ENCODE measurements around the gene ZNF710. TPM values are rescaled to one million over a fixed set of nuclear protein-coding genes. Genes with fewer than 3 reads are reported as not detected.

Gene ZNF710
- polyA plus RNA-seq, 3 donors: 17.6 to 26.6 (median 17.9) TPM

DNA sequence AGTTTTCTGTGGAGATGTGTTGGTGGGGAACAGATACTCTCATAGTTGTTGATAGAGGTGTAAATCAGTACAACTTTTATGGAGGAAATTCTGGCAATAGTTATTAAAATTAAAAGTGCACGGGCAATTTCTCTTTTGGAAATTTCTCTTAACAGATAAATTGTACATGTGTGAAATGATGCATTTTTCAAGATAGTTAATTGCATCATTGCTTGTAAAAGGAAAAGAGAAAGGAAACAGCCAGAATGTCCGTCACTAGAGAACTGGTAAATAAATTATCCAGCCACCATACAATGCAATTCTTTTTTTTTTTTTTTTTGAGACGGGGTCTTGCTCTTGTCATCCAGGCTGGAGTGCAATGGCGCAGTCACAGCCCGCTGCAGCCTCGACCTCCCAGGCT, 14.2 kb downstream of the ZNF710 start:
- no peak for DNase-seq

DNA sequence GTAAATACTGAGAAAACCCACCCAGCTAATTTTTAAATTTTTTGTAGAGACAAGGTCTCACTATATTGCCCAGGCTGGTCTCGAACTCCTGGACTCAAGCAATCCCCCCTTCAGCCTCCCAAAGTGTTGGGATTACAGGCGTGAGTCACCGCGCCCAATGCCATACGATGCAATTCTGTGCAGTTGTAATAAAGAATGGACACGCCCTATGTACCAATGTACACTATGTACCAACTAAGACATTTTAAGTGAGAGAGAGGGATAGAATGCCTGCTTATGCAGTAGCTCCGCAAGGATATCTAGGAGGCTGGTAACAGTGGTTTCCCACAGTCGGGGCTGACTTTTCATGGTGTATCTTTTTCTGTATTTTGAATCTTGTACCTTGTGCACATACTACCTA, 14.6 kb downstream of the ZNF710 start:
- no peak for DNase-seq

GRCh38 chr15:90016721-90017120, 15.6 kb downstream of the ZNF710 start:
- no peak for DNase-seq

- DNase-seq: no peak
These were observed 17.2 kb downstream of the ZNF710 start for GRCh38 chr15:90018216-90018831.

DNA sequence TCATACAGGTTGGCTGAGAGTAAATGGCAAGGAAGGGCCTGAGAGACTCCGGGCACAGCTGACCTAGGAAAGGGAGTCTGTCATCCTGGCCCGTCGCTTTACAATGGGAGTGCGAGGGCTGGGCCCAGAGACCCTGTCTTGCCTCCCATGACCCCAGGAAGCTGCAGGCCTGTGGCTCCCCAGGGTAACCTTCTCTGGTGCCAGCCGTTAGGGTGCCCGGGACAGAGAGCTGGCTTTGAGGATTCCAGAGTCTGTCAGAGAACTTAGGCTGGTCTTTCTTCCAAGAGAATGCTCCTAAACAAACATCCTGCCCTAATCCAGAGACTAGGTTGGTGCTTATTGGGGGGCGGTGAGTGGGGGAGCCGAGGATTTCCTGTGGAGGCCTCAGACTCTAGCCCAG, 18.5 kb downstream of the ZNF710 start:
- DNase-seq: no peak

- DNase-seq: no peak
These were observed 19.1 kb downstream of the ZNF710 start for GRCh38 chr15:90020021-90020735.

DNA sequence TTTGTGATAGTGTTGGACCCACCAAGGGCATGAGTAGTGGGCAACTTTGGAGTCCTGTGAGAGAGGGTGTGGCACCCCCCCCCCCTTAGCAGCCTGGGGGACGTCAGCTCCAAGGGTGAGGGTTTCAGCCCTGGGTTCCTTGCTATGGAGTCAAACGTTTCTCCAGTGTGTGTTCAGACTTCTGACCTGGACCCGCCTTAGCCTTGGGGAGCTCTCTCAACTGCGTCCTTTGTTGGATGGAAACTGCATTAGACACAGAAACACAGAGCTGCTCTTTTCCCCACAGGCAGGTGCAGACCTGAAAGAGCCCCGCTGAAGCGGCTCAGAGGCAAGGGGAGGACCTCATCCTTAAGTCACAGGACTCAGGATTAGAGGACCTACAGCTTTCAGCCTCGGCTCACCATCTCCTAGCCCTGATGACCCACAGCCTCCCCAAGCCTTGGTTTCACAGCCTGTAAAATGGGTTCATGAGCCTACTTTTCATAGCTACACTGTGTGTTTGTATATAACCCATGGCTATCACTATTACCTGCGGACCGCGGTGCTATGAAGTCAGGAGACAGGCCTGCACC, 19.9 kb downstream of the ZNF710 start:
- DNase-seq: no peak

GRCh38 chr15:90022345-90022744, 21.2 kb downstream of the ZNF710 start:
- no peak for DNase-seq

DNA sequence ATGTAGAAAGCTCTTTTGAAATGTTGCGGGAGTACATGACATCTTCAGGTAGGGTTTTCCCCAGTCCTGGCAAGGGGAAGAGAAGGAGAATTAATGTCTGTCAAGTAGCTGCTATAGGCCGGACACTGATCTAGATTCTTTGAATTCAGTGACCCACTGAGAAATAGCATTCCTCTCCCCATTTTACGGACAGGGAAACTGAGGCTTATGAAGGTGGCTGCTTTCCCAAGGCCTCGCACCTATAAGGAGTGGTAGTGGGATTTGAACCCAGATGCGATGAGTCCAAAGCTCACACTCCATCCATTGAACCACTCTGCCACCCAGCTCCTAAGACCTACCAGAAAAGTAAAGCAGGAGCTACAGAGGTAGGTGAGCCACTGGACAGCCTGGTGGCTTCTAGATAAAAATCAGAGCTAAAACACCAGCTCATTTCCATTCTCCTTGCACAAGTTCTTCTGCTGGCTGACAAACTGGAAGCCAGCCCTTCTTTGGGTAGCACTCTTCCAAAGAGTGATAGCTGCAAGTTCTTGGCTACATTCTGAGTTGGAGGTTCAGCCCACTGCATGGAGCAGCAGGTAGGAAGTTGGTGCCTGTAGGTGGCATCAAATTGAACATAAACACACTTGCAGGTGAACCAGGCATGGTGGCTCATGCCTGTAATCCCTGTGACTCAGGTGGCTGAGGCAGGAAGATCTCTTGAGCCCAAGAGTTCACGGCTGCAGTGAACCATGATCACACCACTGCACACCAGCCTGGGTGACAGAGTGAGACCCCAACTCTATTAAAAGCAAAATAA, 22.0 kb downstream of the ZNF710 start:
- no peak for DNase-seq

- DNase-seq: no peak
These were observed 23.3 kb downstream of the ZNF710 start for GRCh38 chr15:90024406-90024805.

GRCh38 chr15:90025489-90026033, 24.4 kb downstream of the ZNF710 start:
- DNase-seq: no peak

DNA sequence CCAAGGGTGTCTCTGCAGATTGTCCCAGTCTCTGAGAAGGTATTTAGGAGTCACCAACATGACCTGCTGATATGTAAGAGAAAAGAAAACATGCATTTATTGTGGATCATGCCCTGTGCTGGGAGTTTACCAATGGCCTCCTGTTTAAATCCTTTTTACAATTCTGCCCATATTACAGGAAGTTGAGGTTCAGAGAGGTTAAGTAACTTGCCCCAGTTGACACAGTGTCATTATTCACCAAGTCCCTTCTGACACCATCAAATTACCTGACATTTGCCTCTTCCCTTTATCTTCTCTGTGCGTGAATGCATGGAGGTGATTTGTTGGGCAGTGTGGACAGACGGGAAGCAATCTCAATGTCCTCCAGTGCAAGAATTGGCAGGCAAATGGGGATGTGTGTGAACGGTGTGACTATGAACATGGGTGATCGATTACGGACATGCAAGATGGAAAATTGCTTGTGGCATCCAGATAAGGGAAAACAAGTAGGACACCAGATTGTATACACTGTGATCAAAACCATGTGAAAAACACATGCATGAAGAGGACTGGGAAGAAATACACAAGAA, 27.3 kb downstream of the ZNF710 start:
- no peak for DNase-seq

- no peak for DNase-seq
These were observed 27.9 kb downstream of the ZNF710 start for GRCh38 chr15:90029024-90029423.

- DNase-seq: no peak
These were observed 29.3 kb downstream of the ZNF710 start for GRCh38 chr15:90030376-90030775.

DNA sequence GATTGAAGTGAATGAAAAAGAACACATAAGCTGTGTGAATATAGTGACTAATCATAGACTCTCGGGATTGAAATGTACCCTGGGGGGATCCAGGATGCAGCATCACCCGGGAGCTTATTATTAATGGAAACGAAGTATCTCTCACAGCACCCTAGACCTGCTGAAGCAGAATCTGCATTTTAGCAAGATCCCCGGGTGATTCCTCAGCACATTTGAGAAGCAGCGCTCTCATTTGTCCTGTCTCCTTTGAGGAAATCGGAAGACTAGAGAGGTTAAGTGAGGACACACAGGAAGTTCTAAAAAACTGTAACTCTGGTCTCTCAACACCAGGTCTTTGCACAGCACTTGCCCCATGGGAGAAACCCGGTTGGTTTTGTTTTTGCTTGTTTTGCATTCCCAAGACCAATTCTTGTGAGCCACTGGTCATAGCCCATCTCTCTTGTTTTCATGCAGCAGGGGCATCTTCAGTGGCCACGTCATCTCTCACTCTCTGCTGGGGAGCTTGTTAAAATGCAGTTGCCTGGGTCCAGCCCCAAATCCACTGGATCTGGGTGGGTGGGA, 30.2 kb downstream of the ZNF710 start:
- DNase-seq: no peak

DNA sequence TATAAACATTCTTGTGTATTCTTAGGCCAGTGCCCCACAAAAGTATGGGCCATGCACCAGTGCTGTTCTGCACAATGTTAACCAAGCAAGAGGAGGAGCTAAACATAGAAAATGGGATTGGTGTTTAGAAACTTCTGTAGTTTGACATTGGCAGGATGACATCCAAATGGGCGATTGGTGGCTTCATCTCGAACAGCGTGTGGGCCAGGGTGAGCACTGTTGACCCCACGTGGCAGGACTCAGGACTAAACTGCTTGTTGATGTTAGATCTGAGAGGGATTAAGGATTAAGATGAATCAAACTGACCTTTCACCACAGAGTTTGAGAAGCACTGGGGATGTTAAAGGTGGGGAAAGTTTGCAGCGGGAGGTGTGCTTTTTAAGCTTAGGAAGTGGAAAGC, 31.9 kb downstream of the ZNF710 start:
- DNase-seq: no peak

- DNase-seq: no peak
These were observed 32.3 kb downstream of the ZNF710 start for GRCh38 chr15:90033448-90033847.

- DNase-seq: no peak
These were observed 34.1 kb downstream of the ZNF710 start for GRCh38 chr15:90035095-90035839.

DNA sequence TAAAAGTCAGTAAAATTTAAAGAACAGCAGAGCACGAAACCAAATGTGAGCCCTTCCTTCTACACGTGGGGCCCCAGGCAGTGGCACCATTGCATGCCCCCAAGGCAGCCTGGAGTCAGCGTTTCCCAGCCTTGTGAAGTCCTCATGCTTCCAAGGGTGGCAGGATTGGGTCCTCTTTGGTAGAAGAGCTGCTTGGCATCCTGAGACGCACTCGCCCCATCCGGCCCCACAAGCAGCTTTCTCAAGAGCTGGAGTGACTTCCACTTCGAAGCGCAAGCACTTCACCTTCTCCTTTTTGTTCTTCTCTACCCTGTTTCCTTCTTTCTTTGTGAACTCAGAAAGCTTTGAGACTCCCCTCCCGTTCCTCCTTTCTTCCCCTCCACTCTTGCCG, 34.7 kb downstream of the ZNF710 start:
- DNase-seq: no peak

DNA sequence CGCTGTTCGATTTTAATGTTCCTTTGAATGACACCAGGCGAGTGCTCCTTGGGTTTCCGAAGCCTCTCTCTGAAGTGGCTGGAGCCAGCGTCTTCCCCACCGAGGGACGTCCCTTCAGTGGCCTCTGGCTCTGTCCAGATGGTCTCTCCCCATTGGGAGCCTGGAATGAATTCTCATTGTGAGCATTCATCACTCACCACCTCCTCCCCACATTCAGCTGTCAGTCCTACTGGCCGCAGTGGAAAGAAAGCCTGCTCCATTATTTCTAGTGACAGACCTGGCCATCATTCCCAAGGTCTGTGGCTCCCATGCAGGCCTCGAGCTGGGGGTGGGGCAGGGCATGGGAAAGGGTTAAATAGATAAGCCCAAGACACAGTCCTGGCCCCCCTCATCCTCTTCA, 35.2 kb downstream of the ZNF710 start:
- DNase-seq: no peak
